Osteocyte (in vitro differentiated cells): ENCODE measurements around the gene PPARGC1A. TPM values are rescaled to one million over a fixed set of nuclear protein-coding genes. Genes with fewer than 3 reads are reported as not detected.
A peak's percentile ranks its signal among the peaks of the same experiment; 100 is the strongest.

Source experiments
- DNase-seq: peaks from one replicate; pipeline ENCODE4 v3.0.0; 2021; ENCODE audit warnings: mixed read lengths; ENCODE audit not compliant: unreplicated experiment; ENCODE audit errors: extremely low spot score
- H3K27ac Mint-ChIP-seq: one replicate; pipeline ENCODE4 v1.8.0; 2021; ENCODE audit warnings: mild to moderate bottlenecking, mixed read lengths; ENCODE audit not compliant: unreplicated experiment
- H3K27me3 Mint-ChIP-seq: one replicate; pipeline ENCODE4 v1.8.0; 2021; ENCODE audit warnings: mixed read lengths; ENCODE audit not compliant: unreplicated experiment
- H3K36me3 Mint-ChIP-seq: one replicate; pipeline ENCODE4 v1.8.0; 2021; ENCODE audit warnings: mixed read lengths; ENCODE audit not compliant: unreplicated experiment
- H3K4me1 Mint-ChIP-seq: one replicate; pipeline ENCODE4 v1.8.0; 2021; ENCODE audit warnings: mixed read lengths; ENCODE audit not compliant: unreplicated experiment
- H3K4me3 Mint-ChIP-seq: one replicate; pipeline ENCODE4 v1.8.0; 2021; ENCODE audit warnings: mild to moderate bottlenecking, moderate library complexity, mixed read lengths; ENCODE audit not compliant: unreplicated experiment
- H3K9me3 Mint-ChIP-seq: one replicate; pipeline ENCODE4 v1.8.0; 2021; ENCODE audit warnings: mixed read lengths; ENCODE audit not compliant: unreplicated experiment
- CTCF ChIP-seq: fragments of 200-600 bp; sonication (generic); IDR thresholded peaks from 2 replicates; pipeline ENCODE4 v1.5.0; 2021; ENCODE audit warnings: antibody characterized with exemption, mild to moderate bottlenecking, moderate library complexity
- total RNA-seq: library from RNA; stranded (reverse); gene quantifications from 2 replicates; pipeline ENCODE4 v1.2.1, GENCODE V29; 2021

The PPARGC1A gene
- total RNA-seq, 1 donor from 2014 or later = 10.2 TPM

DNA sequence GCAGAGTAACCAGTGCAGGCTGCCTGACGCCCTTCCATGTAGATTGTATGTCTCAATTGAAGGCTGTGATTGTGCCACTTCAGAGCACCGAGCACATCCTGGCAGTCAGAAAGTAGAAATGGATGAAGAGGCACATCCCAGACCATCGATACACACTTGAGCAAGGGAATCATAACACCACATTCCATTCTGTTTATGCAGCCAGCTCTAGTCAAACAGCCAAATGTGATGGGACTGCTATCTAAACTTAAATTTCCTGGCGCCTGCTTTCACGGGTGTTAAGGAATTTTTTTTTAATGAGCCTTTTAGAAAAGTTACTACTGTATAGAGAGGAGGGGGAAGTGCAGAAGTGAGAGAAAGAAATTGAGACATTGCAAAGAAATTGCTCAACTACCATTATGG lies 84.4 kb downstream of the PPARGC1A start:
- no peak for TF ChIP-seq CTCF
- DNase-seq = no peak
- H3K27me3 Mint-ChIP-seq = no peaks in the 10 kb centered on the region
- peak overlapping the region; percentile 79 for H3K27ac Mint-ChIP-seq
- no peaks in the 10 kb centered on the region for H3K9me3 Mint-ChIP-seq
- H3K36me3 Mint-ChIP-seq = peaks cover 5% of the 10 kb centered on the region
- peaks cover 17% of the 10 kb centered on the region for H3K4me1 Mint-ChIP-seq
- H3K4me3 Mint-ChIP-seq = no peak overlapping the region

GRCh38 chr4:23789762-23790161 lies 100.1 kb downstream of the PPARGC1A start:
- peaks cover 15% of the 10 kb centered on the region for H3K36me3 Mint-ChIP-seq
- no peak overlapping the region for H3K4me3 Mint-ChIP-seq
- peak; percentile 88 for DNase-seq
- peak overlapping the region; percentile 88 for H3K27ac Mint-ChIP-seq
- TF ChIP-seq CTCF = no peak
- H3K27me3 Mint-ChIP-seq = no peaks in the 10 kb centered on the region
- H3K4me1 Mint-ChIP-seq = peaks cover 26% of the 10 kb centered on the region
- H3K9me3 Mint-ChIP-seq = peaks cover 4% of the 10 kb centered on the region

DNA sequence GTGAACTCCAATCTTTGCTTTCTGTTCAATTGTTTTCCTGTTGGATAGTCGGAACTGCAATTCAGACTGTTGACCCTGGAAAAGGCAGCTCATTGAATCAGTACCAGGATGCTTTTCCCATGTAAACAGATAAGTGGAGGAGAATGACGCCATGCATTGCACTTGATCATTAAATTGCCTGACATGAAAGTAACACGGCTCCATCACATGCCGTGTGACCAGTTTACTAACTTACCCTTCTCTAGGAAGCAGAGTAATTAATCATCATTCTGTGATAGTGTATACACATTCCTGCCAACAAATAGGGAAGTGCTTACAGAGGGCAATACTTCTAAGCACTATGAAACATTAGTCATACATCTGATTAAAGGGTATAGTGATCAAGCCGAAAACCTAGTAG lies 101.4 kb downstream of the PPARGC1A start:
- DNase-seq = no peak
- no peak for TF ChIP-seq CTCF
- Mint-ChIP-seq H3K27me3 (no peaks in the 10 kb centered on the region), H3K27ac (peak overlapping the region; percentile 88), H3K4me1 (peaks cover 25% of the 10 kb centered on the region), H3K36me3 (peaks cover 16% of the 10 kb centered on the region), H3K9me3 (peaks cover 8% of the 10 kb centered on the region), H3K4me3 (no peak overlapping the region)

GRCh38 chr4:23788027-23788426 lies 101.8 kb downstream of the PPARGC1A start:
- H3K9me3 Mint-ChIP-seq = peaks cover 11% of the 10 kb centered on the region
- H3K36me3 Mint-ChIP-seq = peaks cover 18% of the 10 kb centered on the region
- H3K4me3 Mint-ChIP-seq = no peak overlapping the region
- no peak for DNase-seq
- H3K4me1 Mint-ChIP-seq = peaks cover 29% of the 10 kb centered on the region
- no peak for TF ChIP-seq CTCF
- H3K27ac Mint-ChIP-seq = no peak overlapping the region
- no peaks in the 10 kb centered on the region for H3K27me3 Mint-ChIP-seq

- Mint-ChIP-seq H3K27ac (no peak overlapping the region), H3K4me1 (peaks cover 7% of the 10 kb centered on the region), H3K36me3 (peaks cover 4% of the 10 kb centered on the region), H3K4me3 (no peak overlapping the region), H3K27me3 (no peaks in the 10 kb centered on the region), H3K9me3 (peaks cover 7% of the 10 kb centered on the region)
- DNase-seq = no peak
- TF ChIP-seq CTCF = no peak
These were observed 106.9 kb downstream of the PPARGC1A start for GRCh38 chr4:23782778-23783437.
